Spleen (tissue), 11 donors: Measurements from ENCODE around the gene PMM2. TPM values are rescaled to one million over a fixed set of nuclear protein-coding genes. Genes with fewer than 3 reads are reported as not detected.
A peak's percentile ranks its signal among the peaks of the same experiment; 100 is the strongest.

Source experiments
- DNase-seq: peaks from one replicate; pipeline ENCODE4 v3.0.0-alpha.2; 2020
- H3K27ac ChIP-seq, 8 donors: fragments of 200-600 bp; sonication (generic) in 7 of 8; 1 replicate in 4 of 8; 2 replicates in 4 of 8; pipeline versions ENCODE4 v1.5.0 to v1.8.0; 2016 to 2021; ENCODE audit warnings: inconsistent platforms in 4 of 8, mild to moderate bottlenecking in 4 of 8, moderate library complexity in 1 of 8
- H3K27me3 ChIP-seq, 7 donors: fragments of 200-600 bp; sonication (generic) in 6 of 7; replicated peaks in 1 of 7; 1 replicate in 4 of 7; 2 replicates in 3 of 7; pipeline versions ENCODE4 v1.5.0 to v1.8.0; 2016 to 2021; ENCODE audit warnings: inconsistent platforms in 3 of 7, mild to moderate bottlenecking in 1 of 7
- H3K36me3 ChIP-seq, 6 donors: fragments of 200-600 bp; sonication (generic) in 5 of 6; 1 replicate in 4 of 6; 2 replicates in 2 of 6; pipeline versions ENCODE4 v1.5.0 to v1.8.0; 2016 to 2021; ENCODE audit warnings: inconsistent platforms in 2 of 6
- H3K4me1 ChIP-seq, 6 donors: fragments of 200-600 bp; sonication (generic) in 5 of 6; 1 replicate in 3 of 6; 2 replicates in 3 of 6; pipeline versions ENCODE4 v1.5.0 to v1.8.0; 2016 to 2021; ENCODE audit warnings: inconsistent platforms in 3 of 6
- H3K4me3 ChIP-seq, 8 donors: fragments of 200-600 bp; sonication (generic) in 7 of 8; 1 replicate in 4 of 8; 2 replicates in 4 of 8; pipeline versions ENCODE4 v1.5.0 to v1.8.0; 2016 to 2021; ENCODE audit warnings: inconsistent platforms in 4 of 8, mild to moderate bottlenecking in 4 of 8, moderate library complexity in 2 of 8
- H3K9me3 ChIP-seq, 8 donors: fragments of 200-600 bp; sonication (generic) in 7 of 8; 1 replicate in 4 of 8; 2 replicates in 4 of 8; pipeline versions ENCODE4 v1.5.0 to v1.8.0; 2016 to 2021; ENCODE audit warnings: inconsistent platforms in 4 of 8
- POLR2A ChIP-seq, 3 donors: fragments of 450-650 bp; IDR thresholded peaks; one replicate each; pipeline ENCODE4 v1.5.1; 2017; ENCODE audit warnings: antibody characterized with exemption in 3 of 3, mild to moderate bottlenecking in 1 of 3
- POLR2AphosphoS5 ChIP-seq, 3 donors: sonication (generic); formaldehyde crosslinking; IDR thresholded peaks; one replicate each; pipeline ENCODE4 v1.5.1; 2017; ENCODE audit warnings: antibody characterized with exemption in 3 of 3
- whole genome bisulfite sequencing, 5 donors: extraction: QIAGEN DNeasy Blood & Tissue Kit in 3 of 5; methylation state at CpG; one replicate each; pipeline versions ENCODE4 v1.1.5 to v1.1.7; 2013 to 2018; 5-methylcytosine and 5-hydroxymethylcytosine counted together
- intact Hi-C: fragments of 100-400 bp; cut with DNase I; formaldehyde crosslinking; loops from one replicate; pipeline ENCODE4 v1.15.0; 2023; ENCODE audit warnings: low total_unique reads
- polyA plus RNA-seq, 3 donors: library from polyadenylated mRNA; stranded (reverse); fragments of 200-250 nt; gene quantifications; one replicate each; pipeline ENCODE4 v1.2.1, GENCODE V29; 2013
- total RNA-seq, 7 donors: library from RNA; depleted of rRNA in 3 of 7; stranded (reverse); fragments of >200 nt in 3 of 7; fragmentation: NEBNext Ultra II Directional in 4 of 7; extraction: Animal tissue kit (Norgen Biotek cat#: 25700) in 4 of 7; gene quantifications; one replicate each; pipeline versions ENCODE4 v1.1.0 to v1.2.1, GENCODE V29; 2016 to 2021
- TF ChIP-seq, protein P1 (sequence below), 11 experiments: fragments of 200-600 bp in 7 of 11; fragments of 450-650 bp in 4 of 11; sonication (generic) in 4 of 11; IDR thresholded peaks in 8 of 11; conservative IDR thresholded peaks in 3 of 11; 1 replicate in 7 of 11; 2 replicates in 4 of 11; pipeline versions ENCODE4 v1.4.0 to v1.8.0; 2016 to 2021; ENCODE audit warnings: antibody characterized with exemption in 11 of 11, inconsistent platforms in 4 of 11, mild to moderate bottlenecking in 1 of 11
- donor health status: healthy with polysubstance abuse.
- donor health status: DM: no; HTN: no; CAD: no; lungs with moderate emphysema.
- donor health status: DM: no; HTN: no; CAD: no.
- donor health status: Bipolar disorder and iron deficiency.
- donor health status: healthy.
- donor health status: DM: no; HTN: no; CAD: no.
- donor health status: DM: yes; HTN: yes; CAD: no.

The PMM2 gene
- total and polyA plus RNA-seq, 10 donors: 13.0 to 38.8 (median 30.8) TPM

DNA sequence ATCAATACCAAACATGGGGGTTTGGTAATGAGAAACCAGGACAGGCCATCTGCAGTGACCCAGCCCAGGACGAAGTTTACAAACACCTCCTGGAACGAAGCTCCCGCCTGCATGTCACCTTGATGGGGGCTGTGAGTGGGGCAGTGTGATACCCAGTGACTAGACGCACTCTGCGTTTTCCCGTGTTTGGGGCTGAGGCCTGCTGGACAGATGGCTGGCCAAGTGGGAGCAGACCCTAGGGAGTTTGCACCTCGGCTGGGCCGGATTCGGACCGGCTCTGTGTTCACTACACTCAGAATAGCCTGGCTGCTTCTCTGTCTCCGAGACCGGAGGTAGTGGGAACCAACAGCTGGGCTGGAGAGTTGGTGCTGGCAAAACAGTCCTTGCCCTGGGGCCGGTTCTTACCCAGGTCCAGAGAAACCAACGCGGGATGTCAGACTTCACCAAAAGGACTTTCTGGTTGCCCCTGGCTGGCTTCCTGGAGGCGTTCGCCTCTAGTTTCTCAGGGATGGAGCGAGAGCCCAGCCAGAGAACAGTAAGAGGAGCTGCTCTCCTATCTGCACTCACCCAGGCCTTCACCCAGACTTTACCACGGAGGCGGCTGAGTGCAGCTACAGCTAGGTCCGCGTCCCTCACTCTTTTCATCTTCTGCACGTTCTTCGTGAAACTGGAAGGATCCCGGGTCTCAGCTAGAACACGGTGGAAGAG, 50.7 kb downstream of the PMM2 start:
- DNase-seq: peak; percentile 59
- WGBS, 5 donors: 92 to 97% (median 95%) methylated on average over 26 of the region's 26 CpGs
- H3K27ac ChIP-seq: peak overlapping the region in 4 of 8 donors; percentile 67 to 79 (median 74)
- intact Hi-C loops: no loop called here
- H3K4me3 ChIP-seq: no peak overlapping the region
- H3K27me3 ChIP-seq: no peaks in the 10 kb centered on the region
- peaks cover 0 to 71% (median 27%) of the 10 kb centered on the region in 6 donors for H3K36me3 ChIP-seq
- H3K4me1 ChIP-seq: peaks cover 14 to 46% (median 25%) of the 10 kb centered on the region in 6 donors
- TF ChIP-seq POLR2A (IDR thresholded peaks at IDR 0.05) (no peak), POLR2AphosphoS5 (IDR thresholded peaks at IDR 0.05) (peak in 1 of 3 donors; percentile 11)
- no peaks in the 10 kb centered on the region for H3K9me3 ChIP-seq

- Histone ChIP-seq H3K4me3 (no peak overlapping the region), H3K36me3 (peaks cover 0 to 77% (median 28%) of the 10 kb centered on the region in 6 donors), H3K4me1 (peaks cover 14 to 48% (median 25%) of the 10 kb centered on the region in 6 donors), H3K9me3 (no peaks in the 10 kb centered on the region), H3K27me3 (no peaks in the 10 kb centered on the region), H3K27ac (peak overlapping the region in 4 of 8 donors; percentile 67 to 79 (median 74))
- intact Hi-C loops: no loop called here
- WGBS, 5 donors: 77 to 89% (median 80%) methylated on average over 7 to 8 of the region's 8 CpGs
- peak; percentile 62 for DNase-seq
- no peak for TF ChIP-seq POLR2AphosphoS5 (IDR thresholded peaks at IDR 0.05)
- no peak for TF ChIP-seq POLR2A (IDR thresholded peaks at IDR 0.05)
- TF ChIP-seq, protein P1, sequence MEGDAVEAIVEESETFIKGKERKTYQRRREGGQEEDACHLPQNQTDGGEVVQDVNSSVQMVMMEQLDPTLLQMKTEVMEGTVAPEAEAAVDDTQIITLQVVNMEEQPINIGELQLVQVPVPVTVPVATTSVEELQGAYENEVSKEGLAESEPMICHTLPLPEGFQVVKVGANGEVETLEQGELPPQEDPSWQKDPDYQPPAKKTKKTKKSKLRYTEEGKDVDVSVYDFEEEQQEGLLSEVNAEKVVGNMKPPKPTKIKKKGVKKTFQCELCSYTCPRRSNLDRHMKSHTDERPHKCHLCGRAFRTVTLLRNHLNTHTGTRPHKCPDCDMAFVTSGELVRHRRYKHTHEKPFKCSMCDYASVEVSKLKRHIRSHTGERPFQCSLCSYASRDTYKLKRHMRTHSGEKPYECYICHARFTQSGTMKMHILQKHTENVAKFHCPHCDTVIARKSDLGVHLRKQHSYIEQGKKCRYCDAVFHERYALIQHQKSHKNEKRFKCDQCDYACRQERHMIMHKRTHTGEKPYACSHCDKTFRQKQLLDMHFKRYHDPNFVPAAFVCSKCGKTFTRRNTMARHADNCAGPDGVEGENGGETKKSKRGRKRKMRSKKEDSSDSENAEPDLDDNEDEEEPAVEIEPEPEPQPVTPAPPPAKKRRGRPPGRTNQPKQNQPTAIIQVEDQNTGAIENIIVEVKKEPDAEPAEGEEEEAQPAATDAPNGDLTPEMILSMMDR (IDR thresholded peaks at IDR 0.05 in 8 of 11, conservative IDR thresholded peaks at IDR 0.05 in 3 of 11): no peak
These were observed 51.3 kb downstream of the PMM2 start for GRCh38 chr16:8848939-8849391.

DNA sequence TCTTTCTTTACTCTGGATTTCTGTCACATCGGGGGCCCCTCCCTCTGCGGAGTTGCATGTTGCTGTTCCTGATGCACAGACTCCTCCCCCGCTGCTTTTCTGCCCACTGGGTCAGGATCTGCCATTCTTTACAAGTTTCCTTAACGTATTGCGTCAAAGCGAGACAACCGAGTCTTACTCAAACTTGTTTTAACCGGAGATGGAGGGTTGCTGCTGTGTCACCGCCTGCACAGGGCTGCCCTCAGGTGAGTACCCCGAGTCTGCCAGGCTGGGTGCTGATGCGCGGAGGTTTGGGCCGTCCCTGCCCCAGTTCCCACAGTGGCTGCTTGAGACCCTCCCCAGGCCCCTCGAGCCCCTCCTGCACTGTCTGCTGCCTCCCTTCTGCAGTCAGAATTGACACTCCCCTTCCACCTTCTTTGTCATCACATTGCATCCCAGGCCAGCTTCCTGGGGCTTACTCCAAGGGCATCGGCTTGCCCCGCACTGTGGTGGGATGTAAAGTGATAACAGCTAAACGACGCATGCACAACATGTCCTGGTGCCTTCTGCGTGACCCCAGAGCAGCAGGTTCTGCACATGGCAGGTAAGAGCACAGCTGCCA, 51.9 kb downstream of the PMM2 start:
- Histone ChIP-seq H3K4me1 (peaks cover 14 to 48% (median 25%) of the 10 kb centered on the region in 6 donors), H3K4me3 (no peak overlapping the region), H3K36me3 (peaks cover 0 to 82% (median 30%) of the 10 kb centered on the region in 6 donors), H3K27me3 (no peaks in the 10 kb centered on the region), H3K27ac (peak overlapping the region in 7 of 8 donors; percentile 39 to 79 (median 68)), H3K9me3 (no peaks in the 10 kb centered on the region)
- TF ChIP-seq POLR2A (IDR thresholded peaks at IDR 0.05) (no peak), POLR2AphosphoS5 (IDR thresholded peaks at IDR 0.05) (peak in 1 of 3 donors; percentile 43)
- peak; percentile 54 for DNase-seq
- intact Hi-C loops: no loop called here
- 68 to 81% (median 72%) methylated on average over 18 to 19 of the region's 19 CpGs for WGBS, 5 donors

GRCh38 chr16:8850279-8850885, 52.7 kb downstream of the PMM2 start:
- 14 to 31% (median 17%) methylated on average over 8 to 11 of the region's 11 CpGs for WGBS, 5 donors
- Histone ChIP-seq H3K9me3 (no peaks in the 10 kb centered on the region), H3K36me3 (peaks cover 0 to 91% (median 38%) of the 10 kb centered on the region in 6 donors), H3K4me3 (peak overlapping the region in 1 of 8 donors; percentile 24), H3K4me1 (peaks cover 14 to 48% (median 25%) of the 10 kb centered on the region in 6 donors), H3K27me3 (no peaks in the 10 kb centered on the region), H3K27ac (peak overlapping the region in 7 of 8 donors; percentile 39 to 79 (median 68))
- intact Hi-C loops: no loop called here
- no peak for TF ChIP-seq POLR2A (IDR thresholded peaks at IDR 0.05)
- TF ChIP-seq POLR2AphosphoS5 (IDR thresholded peaks at IDR 0.05): peak; percentile 74 to 78 (median 75)
- TF ChIP-seq, protein P1 (IDR thresholded peaks at IDR 0.05 in 8 of 11, conservative IDR thresholded peaks at IDR 0.05 in 3 of 11): no peak
- DNase-seq: peak; percentile 87
